Vagina (tissue), 2 donors: ENCODE results near the gene CAPZA1.

Experiments used
- POLR2A ChIP-seq, 2 donors: fragments of 450-650 bp; IDR thresholded peaks; one replicate each; pipeline ENCODE4 v1.6.1; 2017; ENCODE audit warnings: antibody characterized with exemption in 2 of 2, mild to moderate bottlenecking in 2 of 2, moderate library complexity in 2 of 2
- POLR2AphosphoS5 ChIP-seq, 2 donors: sonication (generic); formaldehyde crosslinking; IDR thresholded peaks; one replicate each; pipeline ENCODE4 v1.9.0; 2017; ENCODE audit warnings: antibody characterized with exemption in 2 of 2, mild to moderate bottlenecking in 2 of 2, low read depth in 1 of 2; ENCODE audit not compliant: insufficient read depth in 1 of 2
- TF ChIP-seq, protein P1 (sequence below), 3 experiments: fragments of 450-650 bp in 2 of 3; fragments of 200-600 bp in 1 of 3; sonication (generic) in 1 of 3; IDR thresholded peaks; one replicate each; pipeline ENCODE4 v1.5.1; 2017 to 2019; ENCODE audit warnings: antibody characterized with exemption in 3 of 3, mild to moderate bottlenecking in 2 of 3, moderate library complexity in 2 of 3

DNA sequence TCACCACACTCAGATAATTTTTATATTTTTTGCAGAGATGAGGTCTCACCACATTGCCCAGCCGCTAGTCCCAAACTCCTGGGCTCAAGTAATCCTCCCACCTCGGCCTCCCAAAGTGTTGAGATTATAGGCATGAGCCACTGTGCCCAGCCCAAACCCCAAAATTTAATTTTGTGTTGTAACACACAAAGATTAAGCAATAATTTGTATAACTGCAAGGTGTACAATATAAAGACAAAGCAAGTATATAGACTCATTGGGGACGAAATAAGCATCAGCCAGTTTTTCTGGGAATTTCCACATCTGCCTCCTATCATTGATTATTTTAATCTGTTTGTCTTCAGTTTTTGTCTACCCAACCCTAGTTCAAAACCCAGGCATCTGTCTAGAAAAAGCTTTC lies 43.4 kb upstream of the CAPZA1 start:
- TF ChIP-seq, protein P1, sequence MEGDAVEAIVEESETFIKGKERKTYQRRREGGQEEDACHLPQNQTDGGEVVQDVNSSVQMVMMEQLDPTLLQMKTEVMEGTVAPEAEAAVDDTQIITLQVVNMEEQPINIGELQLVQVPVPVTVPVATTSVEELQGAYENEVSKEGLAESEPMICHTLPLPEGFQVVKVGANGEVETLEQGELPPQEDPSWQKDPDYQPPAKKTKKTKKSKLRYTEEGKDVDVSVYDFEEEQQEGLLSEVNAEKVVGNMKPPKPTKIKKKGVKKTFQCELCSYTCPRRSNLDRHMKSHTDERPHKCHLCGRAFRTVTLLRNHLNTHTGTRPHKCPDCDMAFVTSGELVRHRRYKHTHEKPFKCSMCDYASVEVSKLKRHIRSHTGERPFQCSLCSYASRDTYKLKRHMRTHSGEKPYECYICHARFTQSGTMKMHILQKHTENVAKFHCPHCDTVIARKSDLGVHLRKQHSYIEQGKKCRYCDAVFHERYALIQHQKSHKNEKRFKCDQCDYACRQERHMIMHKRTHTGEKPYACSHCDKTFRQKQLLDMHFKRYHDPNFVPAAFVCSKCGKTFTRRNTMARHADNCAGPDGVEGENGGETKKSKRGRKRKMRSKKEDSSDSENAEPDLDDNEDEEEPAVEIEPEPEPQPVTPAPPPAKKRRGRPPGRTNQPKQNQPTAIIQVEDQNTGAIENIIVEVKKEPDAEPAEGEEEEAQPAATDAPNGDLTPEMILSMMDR (IDR thresholded peaks at IDR 0.05) = no peak
- TF ChIP-seq POLR2AphosphoS5 (IDR thresholded peaks at IDR 0.05; ENCODE audit: insufficient read depth in 1 of 2, low read depth in 1 of 2) = no peak
- TF ChIP-seq POLR2A (IDR thresholded peaks at IDR 0.05) = no peak
